NCI-H2107 treated with DMSO at 0.1 percent for 48 hours (cell line): ENCODE data around the gene ABAT.

Experiments used
- DNase-seq: peaks from one replicate; lab custom pipeline; 2025; ENCODE audit not compliant: unreplicated experiment; lab: John Stamatoyannopoulos, UW

ABAT gene

DNA sequence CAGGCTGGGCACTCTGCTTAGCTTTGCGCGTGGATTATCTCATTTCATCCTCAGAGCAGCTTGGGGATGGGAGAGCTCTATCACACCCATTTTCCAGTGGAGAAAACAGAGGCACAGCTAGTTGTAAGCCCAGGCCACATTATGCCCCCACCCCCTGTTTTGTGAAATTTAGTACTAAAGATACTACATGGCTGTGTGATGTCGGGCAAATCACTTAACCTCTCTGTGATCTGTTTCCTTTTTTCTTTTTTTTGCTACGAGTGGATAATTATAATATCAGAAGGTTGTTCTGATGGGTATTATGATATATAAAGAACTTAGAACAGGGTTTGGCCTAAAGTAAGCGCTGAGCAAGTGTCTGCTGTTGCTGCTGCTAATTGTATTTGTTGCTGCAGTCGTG lies 41.6 kb downstream of the ABAT start:
- DNase-seq = no peak

DNA sequence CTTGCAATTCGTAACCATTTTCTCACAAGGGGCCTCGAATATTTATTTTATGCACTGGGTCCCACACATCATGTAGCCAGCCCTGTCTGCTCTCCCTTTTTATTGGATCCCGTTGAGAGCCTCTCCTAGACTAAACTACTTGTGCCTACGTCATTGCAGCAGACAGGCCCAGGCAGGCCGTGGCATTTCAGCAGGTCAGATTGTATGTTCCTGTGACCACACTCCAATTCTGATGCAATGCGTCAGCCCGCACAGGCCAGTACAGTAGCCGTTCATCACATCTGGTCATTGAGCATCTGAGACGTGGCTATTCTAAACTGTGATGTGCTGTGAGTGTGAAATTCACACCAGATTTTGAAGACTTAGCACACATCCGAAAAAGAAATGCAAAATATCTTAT lies 42.2 kb downstream of the ABAT start:
- no peak for DNase-seq

DNA sequence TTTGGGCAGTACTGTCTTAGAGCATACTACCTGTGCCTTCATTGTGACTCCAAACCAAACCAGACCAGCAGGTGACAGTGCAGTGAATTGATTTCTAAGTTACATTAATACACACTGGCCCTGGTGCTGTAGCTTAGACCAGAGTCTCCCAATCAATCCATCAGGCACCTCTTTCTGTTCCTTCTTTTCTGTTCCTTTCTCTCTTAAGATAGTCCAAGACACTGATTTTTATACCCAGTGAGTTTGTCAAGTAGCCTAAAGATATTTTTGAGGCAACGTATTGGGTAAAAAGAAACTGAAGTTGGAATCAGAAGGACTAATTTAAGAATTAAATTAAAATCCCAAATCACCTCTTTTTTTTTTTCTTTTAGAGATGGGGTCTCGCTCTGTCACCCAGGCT lies 43.1 kb downstream of the ABAT start:
- no peak for DNase-seq

DNA sequence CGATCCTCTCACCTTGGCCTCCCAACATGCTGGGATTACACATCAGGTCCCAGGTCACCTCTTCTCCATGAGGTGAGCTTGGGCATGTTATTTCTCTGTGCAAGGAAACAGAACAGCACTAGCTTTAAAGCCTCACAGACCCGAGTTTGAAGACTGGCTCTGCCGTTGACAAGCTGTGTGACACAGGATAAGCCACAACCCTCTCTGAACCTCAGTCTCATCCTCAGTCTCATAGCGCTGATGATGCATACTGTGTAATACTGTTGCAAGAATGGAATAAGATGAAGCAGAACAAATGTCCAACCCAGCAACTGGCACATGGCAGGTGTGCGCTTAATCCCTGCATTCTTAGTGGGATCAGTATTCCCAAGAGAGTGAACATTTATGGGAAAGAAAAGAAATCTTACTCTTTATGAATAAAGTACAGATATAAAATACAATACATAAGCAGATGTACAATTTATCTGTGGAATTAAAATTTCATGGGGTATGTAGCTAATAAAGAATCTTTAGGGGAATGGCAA lies 43.5 kb downstream of the ABAT start:
- no peak for DNase-seq

DNA sequence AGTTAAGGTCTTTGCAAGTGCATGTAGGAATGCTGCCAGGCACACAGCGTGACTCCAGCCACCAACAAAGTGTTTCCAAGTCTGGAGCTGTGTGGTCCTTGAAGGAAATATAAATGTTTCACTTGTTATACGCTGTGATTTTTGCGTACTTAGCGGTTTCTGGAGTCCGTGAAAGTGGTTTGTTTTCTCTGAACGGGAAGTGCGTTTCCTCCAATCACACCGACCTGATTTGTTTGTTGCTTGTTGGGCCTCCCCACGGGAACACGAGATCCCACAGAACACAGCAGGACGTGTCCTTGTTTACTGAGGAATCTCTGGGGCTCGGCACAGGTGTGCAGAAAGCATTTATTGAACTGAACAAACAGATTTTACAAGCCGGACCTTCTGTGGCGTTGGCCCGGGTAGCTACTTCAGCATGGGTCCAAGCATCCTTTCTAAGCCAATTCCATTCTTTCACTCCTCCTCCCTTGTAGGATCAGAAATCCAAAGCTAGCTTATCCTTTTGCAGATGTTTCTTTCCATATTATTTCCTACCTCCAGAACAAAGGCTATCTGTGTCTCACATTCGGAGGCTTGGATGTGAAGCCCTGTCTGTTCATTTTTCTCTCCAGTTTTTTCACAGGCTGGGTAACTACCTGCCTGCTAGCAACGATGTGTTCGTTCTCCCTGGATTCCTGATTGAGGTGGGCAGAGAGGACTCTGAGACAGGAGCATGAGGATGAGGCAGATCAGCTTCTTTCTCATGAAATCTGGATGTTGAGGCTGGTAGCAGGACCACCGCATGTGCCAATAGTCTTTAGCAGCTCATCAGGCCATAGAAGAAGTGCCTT lies 44.6 kb downstream of the ABAT start:
- no peak for DNase-seq

DNA sequence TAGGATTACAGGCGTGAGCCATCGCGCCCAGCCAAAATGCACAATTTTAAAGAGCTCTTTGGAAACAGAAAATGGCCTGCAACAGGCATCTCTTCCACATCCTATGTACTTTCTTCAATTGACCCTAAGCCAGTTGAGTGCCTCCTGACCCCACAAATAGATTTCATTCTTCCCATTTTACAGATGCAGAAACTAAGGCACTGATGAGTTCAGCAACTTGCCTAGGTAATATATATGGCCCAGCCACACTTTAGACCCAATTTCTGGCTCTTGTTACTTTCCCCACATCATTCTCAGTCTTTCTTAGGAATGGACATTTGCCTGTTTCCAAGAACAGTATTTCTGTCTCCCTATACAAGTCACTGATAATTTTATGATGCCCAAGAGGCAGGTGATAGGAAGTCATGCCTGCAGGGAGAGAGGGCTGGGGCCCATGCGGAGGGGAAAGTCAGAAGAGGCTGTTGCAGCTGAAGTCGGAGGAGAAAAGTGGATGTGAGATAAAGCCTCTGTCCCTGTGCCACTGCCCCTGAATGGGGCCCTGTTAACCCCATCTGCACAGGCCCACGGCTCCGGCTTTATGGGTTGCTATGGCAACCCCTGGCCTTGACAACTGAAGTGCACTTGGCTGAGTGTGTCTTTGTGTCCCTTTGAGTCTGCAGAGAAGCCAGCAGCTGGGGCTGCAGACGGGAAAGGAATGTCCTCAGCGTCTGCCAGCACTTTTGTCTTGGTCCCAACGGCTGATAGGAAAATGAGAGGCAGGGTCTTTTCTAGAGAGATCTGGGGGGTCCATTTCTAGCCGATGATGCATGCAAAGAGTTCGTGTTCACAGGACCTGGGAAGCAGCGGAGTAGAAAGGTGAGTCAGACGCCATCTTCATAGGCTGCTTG lies 45.9 kb downstream of the ABAT start:
- DNase-seq = peak; percentile 34

DNA sequence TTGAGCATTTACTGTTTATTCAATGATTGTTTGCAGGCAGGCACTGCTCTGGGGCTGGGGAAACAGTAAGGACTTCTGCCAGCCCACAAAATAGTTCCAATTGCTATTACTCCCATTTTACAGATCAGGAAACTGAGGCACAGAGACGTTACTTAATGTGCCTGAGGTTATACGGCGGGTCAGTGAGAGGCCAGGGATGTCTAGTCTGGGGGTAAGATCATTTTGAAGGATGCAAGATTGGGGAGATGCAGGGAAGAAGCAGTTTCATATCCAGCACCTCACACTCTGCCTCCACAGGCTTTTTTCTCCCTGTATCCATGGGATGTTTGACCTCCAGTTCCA lies 46.5 kb downstream of the ABAT start:
- no peak for DNase-seq

DNA sequence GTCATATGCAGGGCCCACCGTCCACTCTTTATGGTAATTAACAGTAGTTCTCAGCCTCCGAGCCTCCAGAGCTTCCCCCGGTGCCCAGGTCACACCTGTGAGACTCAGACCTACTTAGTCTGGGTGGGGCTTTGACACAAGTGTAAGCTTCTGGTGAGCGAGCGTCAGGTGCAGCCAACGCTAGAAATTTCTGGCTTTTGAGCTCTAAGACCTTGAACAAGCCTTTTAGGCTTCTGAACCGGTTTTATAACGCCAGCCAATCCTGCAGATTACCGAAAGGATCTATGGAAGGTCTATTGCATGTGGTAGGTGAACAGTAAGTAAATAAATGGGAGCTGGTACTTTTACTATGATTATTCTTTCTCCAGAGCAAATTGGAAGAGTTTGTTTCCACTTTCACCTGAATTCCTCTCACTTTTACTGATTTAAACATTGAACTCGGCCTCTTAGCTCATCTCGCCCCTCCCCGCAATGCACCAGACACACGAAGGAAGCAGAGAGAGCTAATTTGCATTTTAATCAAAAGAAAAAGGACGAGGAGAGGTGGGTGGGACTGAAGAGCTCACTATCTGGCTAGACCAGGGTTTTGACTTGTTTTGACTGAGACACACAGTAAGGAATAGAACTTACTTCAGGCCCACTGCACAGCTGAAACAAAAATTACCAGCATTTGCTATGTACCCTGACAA lies 47.1 kb downstream of the ABAT start:
- no peak for DNase-seq

DNA sequence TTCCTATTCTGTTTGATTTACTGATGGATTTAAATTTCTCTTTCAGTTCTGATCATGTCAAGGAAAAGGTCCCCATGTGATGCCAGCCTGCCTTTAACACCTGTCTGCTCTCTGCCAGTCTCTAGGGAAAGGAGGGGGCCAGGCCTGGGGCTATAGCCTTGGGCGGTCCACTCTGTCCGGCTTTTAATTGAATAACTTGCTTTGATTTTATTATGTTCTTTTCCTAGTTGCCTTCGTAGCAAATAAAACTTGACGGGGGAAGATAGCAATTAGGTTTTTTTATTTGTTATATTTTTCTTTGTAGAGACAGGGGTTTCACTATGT lies 47.6 kb downstream of the ABAT start:
- no peak for DNase-seq

DNA sequence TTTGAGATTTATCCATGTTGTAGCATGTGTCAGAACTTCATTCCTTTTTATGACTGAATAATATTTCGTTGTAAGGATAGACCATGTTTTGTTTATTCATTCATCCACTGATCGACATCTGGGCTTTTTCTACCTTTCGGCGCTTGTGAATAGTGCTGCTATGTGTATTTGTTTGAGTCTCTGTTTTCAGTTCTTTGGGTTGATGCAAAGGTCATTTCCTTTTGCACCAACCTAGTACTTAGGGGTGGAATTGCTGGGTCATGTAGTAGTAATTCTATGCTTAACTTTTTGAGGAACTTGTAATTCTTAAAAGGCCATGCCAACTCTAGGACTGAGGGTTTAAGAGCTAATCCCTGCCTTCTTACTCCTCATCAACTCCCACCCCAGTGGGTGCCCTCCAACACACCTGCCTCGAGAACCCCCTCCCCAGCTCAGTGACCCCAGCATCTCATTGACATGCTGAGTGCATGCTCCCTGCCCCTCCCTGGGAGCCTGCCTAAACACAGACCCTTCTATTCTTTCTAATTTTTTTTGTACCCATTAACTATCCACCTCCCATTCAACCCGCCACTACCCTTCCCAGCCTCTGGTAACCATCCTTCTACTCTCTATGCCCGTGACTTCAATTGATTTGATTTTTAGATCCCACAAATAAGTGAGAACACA lies 51.2 kb downstream of the ABAT start:
- no peak for DNase-seq

DNA sequence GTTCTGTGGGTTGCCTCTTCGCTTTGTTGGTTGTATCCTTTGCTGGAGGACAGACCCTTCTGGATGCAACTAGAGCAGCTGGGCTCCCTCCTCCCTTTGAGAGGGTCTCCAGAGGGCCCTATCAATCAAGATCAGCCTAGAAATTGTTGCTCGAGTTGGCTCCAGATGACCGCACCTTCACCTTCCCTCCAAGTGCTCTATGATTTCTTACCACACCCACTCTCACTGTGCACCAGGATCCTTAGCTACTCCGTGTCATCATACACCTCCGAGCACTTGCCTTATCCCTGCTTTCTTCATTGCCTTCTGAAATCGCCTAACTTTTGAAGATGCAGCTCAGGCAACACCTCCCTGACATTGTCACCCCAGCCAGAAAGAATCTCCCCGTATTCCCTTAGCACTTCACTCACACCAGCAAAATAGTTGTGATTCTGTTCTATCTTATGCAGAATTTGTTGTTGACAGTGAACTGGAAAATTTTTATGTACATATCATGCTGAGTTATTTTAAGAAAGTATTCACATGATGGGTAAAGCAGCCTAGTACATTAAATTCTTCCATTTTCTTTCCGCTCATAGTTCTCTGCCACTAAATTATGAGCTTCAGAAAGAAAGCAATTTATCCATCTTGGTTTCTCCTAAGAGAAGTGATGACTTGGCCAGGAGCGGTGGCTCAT lies 52.9 kb downstream of the ABAT start:
- no peak for DNase-seq

DNA sequence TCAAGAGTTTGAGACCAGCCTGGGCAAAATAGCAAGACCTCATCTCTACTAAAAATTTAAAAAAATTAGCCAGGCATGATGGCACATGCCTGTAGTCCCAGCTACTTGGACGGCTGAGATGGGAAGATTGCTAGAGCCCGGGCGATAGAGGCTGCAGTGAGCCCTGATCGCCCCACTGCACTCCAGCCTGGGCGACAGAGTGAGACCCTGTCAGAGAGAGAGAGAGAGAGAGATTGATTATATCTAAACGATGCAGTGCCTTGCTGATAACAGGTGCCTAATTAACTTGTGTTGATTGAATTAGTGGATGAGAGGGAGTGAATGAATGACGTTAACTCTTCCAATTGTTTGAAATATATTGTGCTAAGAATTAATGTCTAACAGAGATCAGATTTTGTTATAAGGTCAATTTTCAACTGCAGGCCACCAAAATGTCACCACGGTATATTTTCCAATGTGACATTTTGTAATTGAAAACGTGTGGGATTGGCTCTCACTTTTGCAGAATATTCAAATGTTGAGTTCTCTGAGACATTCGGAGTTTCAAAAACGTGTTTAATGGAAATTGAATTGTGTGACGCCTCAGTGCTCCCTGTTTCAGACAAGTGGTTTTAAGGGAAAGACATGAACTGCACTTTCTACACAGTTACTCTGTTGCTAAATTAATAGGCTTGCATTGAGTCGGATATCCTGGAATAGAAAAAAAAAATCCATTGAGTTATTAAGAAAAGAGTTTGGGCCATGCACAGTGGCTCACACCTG lies 53.6 kb downstream of the ABAT start:
- DNase-seq = no peak

DNA sequence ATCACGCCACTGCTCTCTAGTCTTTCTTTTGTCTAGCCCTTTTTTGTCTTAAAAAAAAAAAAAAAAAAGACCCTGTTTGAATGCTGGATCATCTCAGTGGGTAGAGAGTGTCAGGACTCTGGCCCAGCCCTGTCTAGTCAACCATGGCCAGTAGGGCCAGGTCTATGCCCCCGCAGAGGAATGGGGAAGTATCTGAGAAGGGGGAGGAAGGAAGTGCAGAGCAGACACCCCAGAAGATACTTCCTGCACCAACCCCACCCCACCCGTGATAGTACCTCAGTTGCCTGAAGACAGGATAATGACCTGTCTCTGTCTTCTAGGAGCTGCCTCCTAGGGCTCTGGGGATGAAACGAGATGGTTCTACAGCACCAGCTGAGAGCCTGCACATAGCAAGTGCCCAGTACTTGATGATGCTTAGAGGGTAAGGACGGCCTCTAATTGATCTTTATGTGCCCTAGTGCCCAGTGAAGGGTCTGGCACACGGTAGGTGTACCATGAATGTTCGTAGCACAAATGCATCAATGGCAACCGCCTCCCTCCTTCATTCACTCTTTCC lies 55.4 kb downstream of the ABAT start:
- DNase-seq = no peak

DNA sequence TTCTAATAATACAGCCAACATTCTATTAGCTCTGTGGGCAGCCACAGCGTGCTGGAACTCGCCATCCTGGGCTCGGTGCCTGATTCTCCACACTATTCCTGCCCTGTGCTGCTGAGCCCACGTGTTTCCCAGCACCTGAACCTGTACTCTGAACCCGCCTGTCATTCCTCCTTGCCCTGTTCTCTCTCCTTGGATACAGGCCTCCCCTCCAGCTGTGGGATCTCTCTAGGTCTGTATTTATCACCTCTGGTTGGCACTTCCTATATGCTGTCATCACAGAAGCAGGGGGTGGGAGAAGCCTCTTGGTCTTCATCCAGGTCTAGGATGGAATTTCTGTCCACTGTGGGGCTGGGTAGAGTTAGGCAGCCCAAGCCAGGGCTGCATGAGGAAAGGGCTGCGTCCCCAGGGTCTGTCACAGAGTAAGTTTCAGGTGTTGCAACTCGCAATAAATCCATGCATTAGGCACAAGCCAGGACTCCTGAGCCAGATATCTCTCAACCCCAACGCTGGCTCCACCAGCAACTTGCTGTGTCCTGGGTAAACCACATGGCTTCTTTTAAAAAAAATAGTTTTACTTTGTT lies 56.0 kb downstream of the ABAT start:
- no peak for DNase-seq

DNA sequence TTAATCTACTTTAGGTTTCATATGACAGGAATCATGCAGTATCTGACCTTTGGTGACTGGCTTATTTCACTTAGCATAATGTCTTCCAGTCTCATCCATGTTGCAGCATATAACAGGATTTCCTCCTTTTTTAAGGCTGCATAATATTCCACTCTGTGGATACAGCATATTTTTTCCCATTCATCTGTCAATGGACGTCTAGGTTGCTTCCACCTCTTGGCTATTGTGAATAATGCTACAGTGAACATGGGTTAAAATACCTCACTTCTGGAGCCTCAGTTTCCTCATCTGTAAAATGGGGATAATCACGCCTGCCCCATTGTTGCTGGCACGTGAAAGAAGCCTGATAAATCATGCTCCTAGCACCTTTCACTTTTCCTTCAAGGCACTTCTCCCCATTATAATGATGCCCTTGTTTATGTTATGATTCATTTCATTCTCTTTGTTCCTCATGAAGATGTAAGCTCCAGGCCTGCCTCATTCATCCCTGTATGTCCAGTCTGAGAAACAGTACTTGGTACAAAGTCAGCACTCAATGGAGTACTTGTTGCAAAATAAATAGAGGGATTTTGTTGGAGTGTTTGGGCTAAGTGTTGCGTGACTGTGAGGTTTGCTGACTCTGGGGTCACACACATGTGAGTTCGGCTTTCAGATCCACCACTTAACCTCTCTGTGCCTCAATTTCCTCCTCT lies 59.6 kb downstream of the ABAT start:
- no peak for DNase-seq

DNA sequence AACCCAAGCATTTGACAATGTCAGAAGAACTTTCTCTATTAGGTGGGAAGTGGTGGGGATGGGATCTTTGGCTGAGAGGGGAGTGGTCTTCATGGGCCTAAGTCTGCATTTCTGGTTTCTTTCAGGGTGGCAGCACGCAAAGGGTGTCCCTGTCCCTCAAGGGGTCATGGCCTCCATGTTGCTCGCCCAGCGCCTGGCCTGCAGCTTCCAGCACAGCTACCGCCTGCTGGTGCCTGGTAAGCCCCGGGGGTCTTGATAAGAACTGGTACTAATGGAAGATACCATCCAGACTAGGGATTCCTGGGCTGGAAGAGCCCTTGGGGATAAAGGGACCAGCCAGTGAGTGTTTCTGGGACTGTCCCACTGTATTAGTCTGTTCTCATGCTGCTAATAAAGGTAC lies 61.2 kb downstream of the ABAT start:
- DNase-seq = no peak

DNA sequence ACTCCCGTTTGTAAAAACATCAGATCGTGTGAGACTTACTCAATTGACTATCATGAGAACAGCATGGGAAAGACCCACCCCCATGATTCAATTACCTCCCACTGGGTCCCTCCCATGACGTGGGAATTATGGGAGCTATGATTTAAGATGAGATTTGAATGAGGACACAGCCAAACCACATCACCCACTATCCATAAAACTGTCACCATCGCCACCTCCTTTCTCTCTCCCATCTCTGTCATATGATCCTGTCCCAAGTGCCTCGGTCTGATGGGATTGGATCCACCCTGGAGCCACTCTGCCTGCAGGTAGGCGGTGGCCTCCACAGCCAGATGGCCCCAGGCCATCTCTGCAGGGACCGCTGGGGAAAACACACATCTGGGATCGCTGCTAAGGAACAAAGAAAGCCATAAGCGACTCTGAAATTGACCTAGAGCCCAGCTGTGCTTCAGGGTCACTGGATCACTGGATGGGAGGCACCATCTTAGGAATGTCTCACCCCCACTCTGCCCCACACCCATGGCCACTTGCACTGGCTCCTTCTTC lies 61.8 kb downstream of the ABAT start:
- DNase-seq = no peak

DNA sequence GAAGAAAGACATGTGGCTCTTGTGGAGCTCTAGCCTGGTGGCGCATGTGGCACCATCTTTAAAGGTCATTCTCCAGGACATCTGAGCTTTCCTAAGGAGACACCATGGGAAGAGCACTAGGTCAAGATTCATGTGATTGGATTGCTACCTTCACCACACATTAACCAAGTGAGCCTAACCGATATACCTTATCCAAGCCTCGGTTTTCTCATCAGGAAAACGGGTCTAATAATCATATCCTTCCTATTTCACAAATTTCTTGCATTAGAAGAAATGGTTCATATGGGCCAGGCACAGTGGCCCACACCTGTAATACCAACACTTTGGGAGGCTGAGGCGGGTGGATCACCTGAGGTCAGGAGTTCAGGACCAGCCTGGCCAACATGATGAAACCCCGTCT lies 64.7 kb downstream of the ABAT start:
- no peak for DNase-seq
